ENCODE measurements around the gene COMMD9.

The COMMD9 gene

DNA sequence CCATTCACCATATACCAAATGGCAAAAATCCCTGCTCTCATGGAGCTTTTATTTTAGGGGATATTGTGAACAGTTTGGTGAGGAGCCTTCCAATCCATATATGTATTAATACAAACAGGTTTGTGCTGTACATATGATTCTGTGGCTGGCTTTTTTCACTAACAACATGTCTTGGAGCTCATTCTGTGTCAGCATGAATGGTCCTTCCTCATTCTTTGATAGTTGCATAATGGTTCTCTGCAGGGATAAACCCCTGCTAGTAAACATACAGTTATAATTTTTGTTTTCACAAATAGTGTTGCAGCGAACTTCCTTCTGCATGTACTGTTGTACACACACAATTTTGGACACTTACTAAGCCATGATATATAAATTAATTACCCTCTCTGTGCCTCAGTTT is 15.1 kb upstream of the COMMD9 start:
- H3K4me3 ChIP-seq (ENCODE audit: low read length, poor library complexity, severe bottlenecking), result no peak overlapping the region
- no peak overlapping the region for H3K4me2 ChIP-seq (ENCODE audit: low read depth, low read length, poor library complexity, severe bottlenecking)
- H3K9me3 ChIP-seq (ENCODE audit: insufficient read depth, low read depth, low read length), result no peaks in the 10 kb centered on the region
- no peaks in the 10 kb centered on the region for H3K9me2 ChIP-seq (replicated peaks; ENCODE audit: low read depth, low read length)
- H3K9ac ChIP-seq (ENCODE audit: low read depth, low read length, poor library complexity, severe bottlenecking), result no peak overlapping the region
- no peaks in the 10 kb centered on the region for H3K27me3 ChIP-seq (ENCODE audit: insufficient read depth, low read length, poor library complexity, severe bottlenecking)
- TF ChIP-seq CTCF (conservative IDR thresholded peaks at IDR 0.05; ENCODE audit: low read length) (no peak), EZH2phosphoT487 (IDR thresholded peaks at IDR 0.05; ENCODE audit: borderline replicate concordance) (no peak)
- H3K79me2 ChIP-seq (ENCODE audit: insufficient read depth, low read length), result no peaks in the 10 kb centered on the region
- H3K4me1 ChIP-seq (ENCODE audit: insufficient read depth, low read length, poor library complexity, severe bottlenecking), result peaks cover 25% of the 10 kb centered on the region
- no peak overlapping the region for H2AFZ ChIP-seq (ENCODE audit: low read length)
- H3F3A ChIP-seq (ENCODE audit: low read depth), result no peaks in the 10 kb centered on the region
- no peaks in the 10 kb centered on the region for H4K20me1 ChIP-seq (ENCODE audit: insufficient read depth, low read length, poor library complexity, severe bottlenecking)
- H3K36me3 ChIP-seq (ENCODE audit: insufficient read depth, low read length), result no peaks in the 10 kb centered on the region

DNA sequence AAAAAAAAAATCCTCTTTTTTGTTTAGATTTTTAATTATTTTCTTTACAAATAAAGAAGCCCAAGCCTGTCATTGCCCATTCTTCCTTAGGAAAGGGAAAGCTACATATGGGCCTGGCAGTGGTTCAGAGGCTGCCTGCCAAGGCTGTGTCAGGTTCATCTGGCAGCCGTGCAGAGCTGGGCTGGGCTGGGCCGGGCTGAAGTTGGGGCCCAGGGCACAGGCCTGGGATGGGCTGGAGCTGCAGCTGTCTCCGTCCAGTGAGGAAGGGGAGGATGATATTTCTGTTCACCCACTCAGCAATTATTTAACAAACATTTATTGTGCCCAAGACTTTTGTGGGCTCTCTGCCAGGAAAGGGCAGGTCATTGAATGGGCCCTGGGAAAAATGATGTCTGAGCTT is 11.4 kb upstream of the COMMD9 start:
- H3K9ac ChIP-seq (ENCODE audit: low read depth, low read length, poor library complexity, severe bottlenecking), result no peak overlapping the region
- H3K27me3 ChIP-seq (ENCODE audit: insufficient read depth, low read length, poor library complexity, severe bottlenecking), result no peaks in the 10 kb centered on the region
- H3K4me2 ChIP-seq (ENCODE audit: low read depth, low read length, poor library complexity, severe bottlenecking), result no peak overlapping the region
- no peak overlapping the region for H2AFZ ChIP-seq (ENCODE audit: low read length)
- no peaks in the 10 kb centered on the region for H3K9me2 ChIP-seq (replicated peaks; ENCODE audit: low read depth, low read length)
- H3K79me2 ChIP-seq (ENCODE audit: insufficient read depth, low read length), result no peaks in the 10 kb centered on the region
- no peak for TF ChIP-seq EZH2phosphoT487 (IDR thresholded peaks at IDR 0.05; ENCODE audit: borderline replicate concordance)
- TF ChIP-seq CTCF (conservative IDR thresholded peaks at IDR 0.05; ENCODE audit: low read length), result no peak
- H4K20me1 ChIP-seq (ENCODE audit: insufficient read depth, low read length, poor library complexity, severe bottlenecking), result no peaks in the 10 kb centered on the region
- H3F3A ChIP-seq (ENCODE audit: low read depth), result no peaks in the 10 kb centered on the region
- H3K4me1 ChIP-seq (ENCODE audit: insufficient read depth, low read length, poor library complexity, severe bottlenecking), result peaks cover 16% of the 10 kb centered on the region
- no peaks in the 10 kb centered on the region for H3K36me3 ChIP-seq (ENCODE audit: insufficient read depth, low read length)
- no peak overlapping the region for H3K4me3 ChIP-seq (ENCODE audit: low read length, poor library complexity, severe bottlenecking)
- no peaks in the 10 kb centered on the region for H3K9me3 ChIP-seq (ENCODE audit: insufficient read depth, low read depth, low read length)

GRCh38 chr11:36296884-36297543 is 7.8 kb upstream of the COMMD9 start:
- Histone ChIP-seq H3F3A (ENCODE audit: low read depth) (no peaks in the 10 kb centered on the region), H3K9ac (ENCODE audit: low read depth, low read length, poor library complexity, severe bottlenecking) (no peak overlapping the region), H3K4me1 (ENCODE audit: insufficient read depth, low read length, poor library complexity, severe bottlenecking) (no peaks in the 10 kb centered on the region), H3K79me2 (ENCODE audit: insufficient read depth, low read length) (no peaks in the 10 kb centered on the region), H3K27me3 (ENCODE audit: insufficient read depth, low read length, poor library complexity, severe bottlenecking) (no peaks in the 10 kb centered on the region), H3K9me2 (replicated peaks; ENCODE audit: low read depth, low read length) (no peaks in the 10 kb centered on the region), H2AFZ (ENCODE audit: low read length) (no peak overlapping the region), H3K36me3 (ENCODE audit: insufficient read depth, low read length) (no peaks in the 10 kb centered on the region), H4K20me1 (ENCODE audit: insufficient read depth, low read length, poor library complexity, severe bottlenecking) (no peaks in the 10 kb centered on the region), H3K4me3 (ENCODE audit: low read length, poor library complexity, severe bottlenecking) (no peak overlapping the region), H3K4me2 (ENCODE audit: low read depth, low read length, poor library complexity, severe bottlenecking) (no peak overlapping the region), H3K9me3 (ENCODE audit: insufficient read depth, low read depth, low read length) (no peaks in the 10 kb centered on the region)
- TF ChIP-seq EZH2phosphoT487 (IDR thresholded peaks at IDR 0.05; ENCODE audit: borderline replicate concordance) (no peak), CTCF (conservative IDR thresholded peaks at IDR 0.05; ENCODE audit: low read length) (no peak)
